Nephron progenitor cell (in vitro differentiated cells): ENCODE data around the gene ZNF264.
"Not testable (repeated sequence)": the region's sequence is repeated elsewhere in the genome, so short reads cannot be mapped to it uniquely, and the experiment has no call there.

Source experiments
- DNase-seq: peaks from one replicate; pipeline ENCODE4 v3.0.0; 2021
- H3K27ac Mint-ChIP-seq: 2 replicates; pipeline ENCODE4 v1.8.0; 2021; ENCODE audit warnings: mild to moderate bottlenecking, moderate library complexity, mixed read lengths
- H3K27me3 Mint-ChIP-seq: 2 replicates; pipeline ENCODE4 v1.8.0; 2021; ENCODE audit warnings: mild to moderate bottlenecking, low read depth, mixed read lengths; ENCODE audit not compliant: poor library complexity
- H3K36me3 Mint-ChIP-seq: 2 replicates; pipeline ENCODE4 v1.8.0; 2021; ENCODE audit warnings: low read depth, mixed read lengths
- H3K4me1 Mint-ChIP-seq: 2 replicates; pipeline ENCODE4 v1.8.0; 2021; ENCODE audit warnings: mixed read lengths
- H3K4me3 Mint-ChIP-seq: 2 replicates; pipeline ENCODE4 v1.8.0; 2021; ENCODE audit warnings: mild to moderate bottlenecking, moderate library complexity, mixed read lengths
- H3K9me3 Mint-ChIP-seq: 2 replicates; pipeline ENCODE4 v1.8.0; 2021; ENCODE audit warnings: mild to moderate bottlenecking, moderate library complexity, mixed read lengths
- TF ChIP-seq, protein P1 (sequence below): fragments of 200-600 bp; sonication (generic); IDR thresholded peaks from 2 replicates; pipeline ENCODE4 v1.5.0; 2021; ENCODE audit warnings: antibody characterized with exemption

Gene ZNF264

DNA sequence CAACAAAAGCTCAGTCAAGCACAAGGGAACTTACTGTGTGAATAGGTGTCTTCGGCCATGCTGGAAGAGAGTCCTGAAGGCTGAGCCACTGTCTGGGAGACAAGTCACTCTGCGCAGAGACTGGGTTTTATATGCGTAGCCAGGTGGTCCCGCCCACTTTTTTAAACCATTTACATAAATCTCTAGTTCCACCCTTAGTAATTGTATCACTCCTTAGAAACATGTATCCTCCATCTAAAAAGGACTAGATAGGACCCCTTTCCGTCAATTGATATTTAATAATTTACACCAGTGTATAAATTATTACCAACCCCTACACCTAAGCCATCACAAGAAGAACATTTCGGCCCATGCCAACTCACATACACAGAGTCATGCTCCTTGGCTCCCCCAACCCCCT lies 23.9 kb upstream of the ZNF264 start, which contains the start of gene DUXA:
Gene DUXA (minus strand): TSS at position 101 of the 400 bp plus-strand sequence. CDS start 42 bp downstream, at position 59.
- peaks cover 35% of the 10 kb centered on the region for H3K27me3 Mint-ChIP-seq
- TF ChIP-seq, protein P1, sequence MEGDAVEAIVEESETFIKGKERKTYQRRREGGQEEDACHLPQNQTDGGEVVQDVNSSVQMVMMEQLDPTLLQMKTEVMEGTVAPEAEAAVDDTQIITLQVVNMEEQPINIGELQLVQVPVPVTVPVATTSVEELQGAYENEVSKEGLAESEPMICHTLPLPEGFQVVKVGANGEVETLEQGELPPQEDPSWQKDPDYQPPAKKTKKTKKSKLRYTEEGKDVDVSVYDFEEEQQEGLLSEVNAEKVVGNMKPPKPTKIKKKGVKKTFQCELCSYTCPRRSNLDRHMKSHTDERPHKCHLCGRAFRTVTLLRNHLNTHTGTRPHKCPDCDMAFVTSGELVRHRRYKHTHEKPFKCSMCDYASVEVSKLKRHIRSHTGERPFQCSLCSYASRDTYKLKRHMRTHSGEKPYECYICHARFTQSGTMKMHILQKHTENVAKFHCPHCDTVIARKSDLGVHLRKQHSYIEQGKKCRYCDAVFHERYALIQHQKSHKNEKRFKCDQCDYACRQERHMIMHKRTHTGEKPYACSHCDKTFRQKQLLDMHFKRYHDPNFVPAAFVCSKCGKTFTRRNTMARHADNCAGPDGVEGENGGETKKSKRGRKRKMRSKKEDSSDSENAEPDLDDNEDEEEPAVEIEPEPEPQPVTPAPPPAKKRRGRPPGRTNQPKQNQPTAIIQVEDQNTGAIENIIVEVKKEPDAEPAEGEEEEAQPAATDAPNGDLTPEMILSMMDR: no peak
- no peaks in the 10 kb centered on the region for H3K36me3 Mint-ChIP-seq
- DNase-seq: no peak
- peaks cover 6% of the 10 kb centered on the region for H3K4me1 Mint-ChIP-seq
- H3K27ac Mint-ChIP-seq: no peak within 1 kb of the TSS
- no peak within 1 kb of the TSS for H3K4me3 Mint-ChIP-seq
- peaks cover 57% of the 10 kb centered on the region for H3K9me3 Mint-ChIP-seq

DNA sequence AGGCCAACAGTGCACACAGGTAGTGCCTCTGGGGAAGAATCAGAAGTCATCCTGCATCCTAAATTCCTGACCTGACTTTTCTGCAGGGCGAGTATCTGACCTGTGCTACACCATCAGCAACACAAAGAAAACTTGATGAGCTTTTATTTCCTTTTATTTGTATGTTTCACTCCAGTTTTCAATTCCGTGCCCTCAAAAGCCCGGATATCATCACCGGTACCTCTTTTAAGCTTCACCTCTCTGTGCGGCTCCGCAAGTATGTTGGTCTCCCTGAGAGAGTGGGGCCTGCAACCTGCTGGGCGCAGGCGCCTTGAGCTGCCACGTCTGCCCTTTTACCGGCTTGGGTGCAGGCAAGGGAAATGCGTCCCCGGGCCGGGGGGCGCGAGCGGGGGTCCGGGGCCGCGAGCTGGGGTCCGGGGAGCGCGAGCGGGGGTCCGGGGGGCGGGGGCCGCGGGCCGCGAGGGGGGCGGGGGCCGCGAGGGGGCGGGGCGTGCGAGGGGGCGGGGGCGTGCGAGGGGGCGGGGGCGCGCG lies 19.7 kb upstream of the ZNF264 start:
- Mint-ChIP-seq H3K9me3 (peaks cover 63% of the 10 kb centered on the region), H3K4me1 (peaks cover 6% of the 10 kb centered on the region), H3K27ac (no peak overlapping the region), H3K36me3 (no peaks in the 10 kb centered on the region), H3K4me3 (peak overlapping the region; percentile 81), H3K27me3 (peaks cover 44% of the 10 kb centered on the region)
- DNase-seq: peak; percentile 52
- TF ChIP-seq, protein P1: no peak

DNA sequence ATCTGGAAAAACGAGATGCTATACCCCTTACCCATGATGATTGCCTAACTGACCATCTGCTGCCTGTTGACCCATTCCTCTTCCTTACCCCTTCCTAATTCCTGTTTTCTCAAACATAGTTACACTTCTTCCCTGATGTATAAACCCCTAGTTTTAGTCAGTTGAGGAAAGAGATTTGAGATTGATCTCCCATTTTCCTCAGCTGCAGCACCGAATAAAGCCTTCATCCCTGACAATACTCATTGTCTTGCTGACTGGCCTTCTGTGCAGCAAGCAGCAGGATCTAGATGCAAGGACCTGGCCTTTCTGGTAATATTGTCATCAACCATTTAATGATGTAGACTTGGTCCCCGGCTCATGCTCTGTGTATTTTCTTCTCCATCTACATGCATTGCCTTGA lies 999 bp upstream of the ZNF264 start:
- no peak overlapping the region for H3K27ac Mint-ChIP-seq
- peaks cover 27% of the 10 kb centered on the region for H3K4me1 Mint-ChIP-seq
- H3K9me3 Mint-ChIP-seq: peaks cover 64% of the 10 kb centered on the region
- TF ChIP-seq, protein P1: no peak
- peaks cover 13% of the 10 kb centered on the region for H3K27me3 Mint-ChIP-seq
- no peak for DNase-seq
- peak overlapping the region; percentile 88 for H3K4me3 Mint-ChIP-seq
- peaks cover 55% of the 10 kb centered on the region for H3K36me3 Mint-ChIP-seq

DNA sequence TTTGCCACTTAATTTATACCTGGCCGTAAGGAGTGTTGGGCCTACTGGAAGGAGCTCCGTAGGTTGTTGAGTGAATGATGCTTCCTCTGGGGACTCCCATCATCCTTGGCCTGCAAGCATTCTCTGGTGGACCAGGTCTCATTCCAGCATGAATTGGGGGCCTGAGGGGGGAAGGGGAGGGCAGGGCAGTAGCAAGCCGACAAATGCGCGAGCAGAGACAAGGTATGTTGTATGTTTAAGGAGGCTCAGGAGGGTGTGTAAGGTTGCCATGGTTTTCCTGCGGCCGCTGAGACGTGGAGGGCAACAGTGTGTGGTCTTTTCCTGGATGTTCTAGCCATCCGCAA lies 749 bp downstream of the ZNF264 start:
- H3K27ac Mint-ChIP-seq: peak overlapping the region; percentile 68
- peak overlapping the region; percentile 97 for H3K4me3 Mint-ChIP-seq
- H3K27me3 Mint-ChIP-seq: peaks cover 13% of the 10 kb centered on the region
- TF ChIP-seq, protein P1: no peak
- DNase-seq: peak; percentile 3
- H3K9me3 Mint-ChIP-seq: peaks cover 54% of the 10 kb centered on the region
- peaks cover 27% of the 10 kb centered on the region for H3K4me1 Mint-ChIP-seq
- peaks cover 73% of the 10 kb centered on the region for H3K36me3 Mint-ChIP-seq

DNA sequence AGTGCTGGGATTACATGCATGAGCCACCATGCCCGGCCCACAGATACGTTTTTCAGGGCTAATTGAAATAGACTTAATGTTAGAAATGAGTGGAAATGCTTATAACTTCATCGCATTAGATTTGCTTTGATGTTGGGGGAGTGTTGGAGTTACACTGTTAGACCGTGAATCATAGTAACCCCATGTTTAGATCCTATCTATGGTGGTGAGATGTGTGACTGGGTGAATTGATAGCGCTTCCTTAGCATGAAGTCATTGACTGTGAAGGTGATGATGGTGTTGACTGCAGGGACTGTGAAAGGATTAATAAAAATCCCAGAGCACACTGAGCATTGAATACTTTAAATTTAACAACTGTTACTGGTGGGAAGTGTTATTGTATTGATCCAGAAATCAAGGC lies 1.7 kb downstream of the ZNF264 start:
- DNase-seq: no peak
- H3K27me3 Mint-ChIP-seq: peaks cover 13% of the 10 kb centered on the region
- peak overlapping the region; percentile 97 for H3K4me3 Mint-ChIP-seq
- H3K27ac Mint-ChIP-seq: no peak overlapping the region
- H3K4me1 Mint-ChIP-seq: peaks cover 27% of the 10 kb centered on the region
- H3K9me3 Mint-ChIP-seq: peaks cover 44% of the 10 kb centered on the region
- peaks cover 82% of the 10 kb centered on the region for H3K36me3 Mint-ChIP-seq
- TF ChIP-seq, protein P1: no peak

DNA sequence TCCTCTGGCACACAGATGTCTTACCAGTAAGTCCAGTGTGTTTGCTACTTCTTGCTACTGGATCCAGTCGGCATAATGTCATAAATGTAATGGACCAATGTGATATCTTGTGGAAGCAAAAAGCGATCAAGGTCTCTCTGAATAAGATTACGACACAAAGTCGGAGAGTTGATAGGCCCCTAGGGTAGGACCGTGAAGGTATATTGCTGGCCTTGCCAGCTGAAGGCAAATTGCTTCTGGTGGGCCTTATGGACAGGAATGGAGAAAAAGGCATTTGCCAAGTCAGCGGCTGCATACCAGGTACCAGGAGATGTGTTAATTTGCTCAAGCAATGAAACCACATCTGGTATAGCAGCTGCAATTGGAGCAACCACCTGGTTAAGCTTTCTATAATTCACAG lies 6.6 kb downstream of the ZNF264 start:
- H3K9me3 Mint-ChIP-seq, DNase-seq, H3K27me3 Mint-ChIP-seq, H3K4me3 Mint-ChIP-seq, H3K27ac Mint-ChIP-seq: not testable (repeated sequence)
- Mint-ChIP-seq H3K4me1 (peaks cover 14% of the 10 kb centered on the region), H3K36me3 (peaks cover 99% of the 10 kb centered on the region)
